GM21825 (cell line): ENCODE results near the gene CABP7.

Source experiments
- ATAC-seq: cut with Tn5 transposase; IDR thresholded peaks from one replicate; pipeline ENCODE4 v1.9.1; 2021; ENCODE audit warnings: mild to moderate bottlenecking, moderate library complexity; ENCODE audit not compliant: unreplicated experiment

The CABP7 gene

GRCh38 chr22:29702000-29702930, 17.5 kb upstream of the CABP7 start:
- no peak for ATAC-seq

- ATAC-seq: no peak
Measured at GRCh38 chr22:29702931-29703501, 16.8 kb upstream of the CABP7 start.

- no peak for ATAC-seq
Measured at GRCh38 chr22:29703569-29704195, 16.1 kb upstream of the CABP7 start.

GRCh38 chr22:29704528-29705285, 15.1 kb upstream of the CABP7 start:
- ATAC-seq: no peak

- ATAC-seq: no peak
Measured at GRCh38 chr22:29705651-29706050, 14.2 kb upstream of the CABP7 start.

GRCh38 chr22:29706486-29706885, 13.3 kb upstream of the CABP7 start:
- ATAC-seq: no peak

- no peak for ATAC-seq
Measured at GRCh38 chr22:29707010-29707409, 12.8 kb upstream of the CABP7 start.

- no peak for ATAC-seq
Measured at GRCh38 chr22:29707471-29707870, 12.3 kb upstream of the CABP7 start.

- ATAC-seq: no peak
Measured at GRCh38 chr22:29710193-29710592, 9.6 kb upstream of the CABP7 start.

GRCh38 chr22:29710922-29711593, 8.7 kb upstream of the CABP7 start:
- ATAC-seq: no peak

GRCh38 chr22:29712119-29712518, 7.7 kb upstream of the CABP7 start:
- ATAC-seq: no peak

GRCh38 chr22:29713156-29713727, 6.6 kb upstream of the CABP7 start:
- no peak for ATAC-seq

GRCh38 chr22:29715240-29715639, 4.6 kb upstream of the CABP7 start:
- no peak for ATAC-seq

GRCh38 chr22:29715705-29716104, 4.1 kb upstream of the CABP7 start:
- no peak for ATAC-seq

- no peak for ATAC-seq
Measured at GRCh38 chr22:29716814-29717545, 2.8 kb upstream of the CABP7 start.

GRCh38 chr22:29717789-29718188, 2.0 kb upstream of the CABP7 start:
- no peak for ATAC-seq

GRCh38 chr22:29718949-29719898, 579 bp upstream of the CABP7 start:
- ATAC-seq: no peak

- no peak for ATAC-seq
Measured at GRCh38 chr22:29720811-29721323, 1.1 kb downstream of the CABP7 start.
